AG10803 (cell line): ENCODE measurements around the gene COQ10A.

ENCODE experiments used
- DNase-seq: peaks from one replicate; pipeline ENCODE4 v3.0.0; 2010; ENCODE audit warnings: low read depth
- H3K4me3 ChIP-seq: 2 replicates; pipeline ENCODE4 v1.5.1; 2011; ENCODE audit warnings: mild to moderate bottlenecking, low read length, control low read depth
- TF ChIP-seq, protein P1 (sequence below): conservative IDR thresholded peaks from 2 replicates; pipeline ENCODE4 v1.5.1; 2011; ENCODE audit warnings: mild to moderate bottlenecking, low read length, control low read depth, inconsistent platforms

Gene COQ10A

DNA sequence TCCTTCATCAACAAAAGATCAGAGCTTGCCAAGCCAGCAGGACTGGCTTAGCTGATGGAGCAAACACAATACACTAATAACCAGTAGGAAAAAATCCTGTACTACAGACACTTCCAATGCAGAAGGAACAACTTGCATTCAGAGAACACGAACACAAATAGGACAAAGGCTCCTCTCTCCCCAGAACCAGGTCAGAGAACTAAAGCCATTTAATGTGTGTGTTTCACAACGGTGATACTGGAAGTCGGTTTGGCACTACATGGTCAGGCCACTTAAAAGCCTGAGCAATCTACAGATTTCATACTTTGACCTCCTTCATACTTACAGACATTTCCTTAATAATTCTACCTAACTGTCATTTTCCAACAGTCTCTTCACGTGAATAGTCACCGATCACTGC is 27.1 kb downstream of the COQ10A start:
- no peak for DNase-seq
- TF ChIP-seq, protein P1, sequence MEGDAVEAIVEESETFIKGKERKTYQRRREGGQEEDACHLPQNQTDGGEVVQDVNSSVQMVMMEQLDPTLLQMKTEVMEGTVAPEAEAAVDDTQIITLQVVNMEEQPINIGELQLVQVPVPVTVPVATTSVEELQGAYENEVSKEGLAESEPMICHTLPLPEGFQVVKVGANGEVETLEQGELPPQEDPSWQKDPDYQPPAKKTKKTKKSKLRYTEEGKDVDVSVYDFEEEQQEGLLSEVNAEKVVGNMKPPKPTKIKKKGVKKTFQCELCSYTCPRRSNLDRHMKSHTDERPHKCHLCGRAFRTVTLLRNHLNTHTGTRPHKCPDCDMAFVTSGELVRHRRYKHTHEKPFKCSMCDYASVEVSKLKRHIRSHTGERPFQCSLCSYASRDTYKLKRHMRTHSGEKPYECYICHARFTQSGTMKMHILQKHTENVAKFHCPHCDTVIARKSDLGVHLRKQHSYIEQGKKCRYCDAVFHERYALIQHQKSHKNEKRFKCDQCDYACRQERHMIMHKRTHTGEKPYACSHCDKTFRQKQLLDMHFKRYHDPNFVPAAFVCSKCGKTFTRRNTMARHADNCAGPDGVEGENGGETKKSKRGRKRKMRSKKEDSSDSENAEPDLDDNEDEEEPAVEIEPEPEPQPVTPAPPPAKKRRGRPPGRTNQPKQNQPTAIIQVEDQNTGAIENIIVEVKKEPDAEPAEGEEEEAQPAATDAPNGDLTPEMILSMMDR = no peak
- no peak overlapping the region for H3K4me3 ChIP-seq

DNA sequence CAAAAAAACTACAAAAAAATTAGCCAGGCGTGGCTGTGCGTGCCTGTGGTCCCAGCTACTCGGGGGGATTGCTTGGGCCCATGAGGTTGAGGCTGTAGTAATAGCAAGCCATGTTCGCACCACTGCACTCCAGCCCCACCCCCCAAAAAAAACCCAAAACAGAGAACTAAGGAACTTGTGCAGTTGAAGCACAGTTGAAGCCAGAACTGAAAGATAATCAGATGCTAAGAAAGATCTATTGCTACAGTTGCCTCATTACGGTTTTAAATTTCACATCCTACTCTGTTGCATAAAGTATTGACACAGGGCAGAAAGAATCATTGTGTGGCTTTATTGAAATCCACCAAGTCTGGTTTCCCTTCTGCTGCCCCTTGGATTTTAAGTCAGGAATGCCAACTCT is 29.6 kb downstream of the COQ10A start:
- no peak overlapping the region for H3K4me3 ChIP-seq
- DNase-seq = no peak
- TF ChIP-seq, protein P1 = no peak

DNA sequence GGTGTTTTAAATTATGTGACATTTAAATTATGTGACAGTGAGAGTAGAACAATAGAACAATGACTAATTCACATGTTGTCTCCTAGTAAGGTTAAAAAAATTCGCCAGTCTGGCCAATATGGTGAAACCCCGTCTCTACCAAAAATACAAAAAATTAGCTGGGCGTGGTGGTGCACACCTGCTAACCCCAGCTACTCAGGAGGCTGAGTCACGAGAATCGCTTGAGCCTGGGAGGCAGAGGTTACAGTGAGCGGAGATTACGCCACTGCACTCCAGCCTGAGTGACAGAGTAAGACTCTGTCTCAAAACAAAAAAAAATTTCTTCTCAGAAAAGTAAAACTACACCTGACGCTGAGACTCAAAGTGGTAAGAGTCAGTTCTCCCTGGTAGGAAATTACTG is 30.7 kb downstream of the COQ10A start:
- TF ChIP-seq, protein P1 = no peak
- DNase-seq = no peak
- H3K4me3 ChIP-seq = no peak overlapping the region

DNA sequence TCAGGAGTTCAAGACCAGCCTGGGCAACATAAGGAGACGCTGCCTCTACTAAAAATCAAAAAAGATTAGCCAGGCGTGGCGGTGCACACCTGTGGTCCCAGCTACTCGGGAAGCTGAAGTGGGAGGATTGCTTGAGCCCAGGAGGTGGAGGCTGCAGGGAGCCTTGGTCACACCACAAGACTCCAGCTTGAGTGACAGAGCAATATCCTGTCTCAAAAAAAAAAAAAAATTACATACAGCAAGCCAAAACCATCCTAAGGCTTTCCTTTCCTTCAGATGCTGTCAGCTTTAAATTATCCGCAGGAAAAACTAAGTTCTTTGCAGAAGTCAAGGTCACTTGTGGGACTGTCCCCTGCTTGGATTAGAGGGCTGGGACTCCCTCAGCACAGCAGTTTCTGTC is 32.1 kb downstream of the COQ10A start:
- TF ChIP-seq, protein P1 = no peak
- H3K4me3 ChIP-seq = peak overlapping the region; percentile 74
- DNase-seq = no peak

DNA sequence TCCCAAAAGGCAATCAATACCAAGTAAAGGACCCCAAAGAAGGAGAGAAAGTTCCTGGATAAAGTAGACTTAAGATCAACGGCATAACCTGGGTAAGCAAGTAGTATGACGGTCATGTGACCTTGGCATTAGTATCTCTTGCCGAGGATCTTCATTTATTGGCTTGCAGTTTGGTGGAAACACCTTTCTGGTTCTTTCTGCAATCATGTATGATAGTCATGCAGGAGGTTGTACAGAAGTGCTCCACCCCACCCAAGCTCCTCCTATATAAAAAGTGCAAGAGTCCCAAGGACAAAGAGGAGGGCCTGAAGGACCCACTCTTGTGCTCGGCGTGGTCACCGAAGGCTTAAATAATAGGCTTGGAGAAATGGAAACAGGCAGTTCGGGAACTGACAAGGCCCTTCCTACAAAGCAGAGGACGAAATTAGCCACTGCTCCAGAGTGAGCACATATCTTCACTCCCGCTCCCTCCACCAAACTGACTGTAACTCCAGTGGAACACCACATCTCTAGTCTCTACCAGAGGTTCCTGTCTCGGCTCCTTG is 32.6 kb downstream of the COQ10A start:
- peak overlapping the region; percentile 74 for H3K4me3 ChIP-seq
- TF ChIP-seq, protein P1 = no peak
- no peak for DNase-seq

DNA sequence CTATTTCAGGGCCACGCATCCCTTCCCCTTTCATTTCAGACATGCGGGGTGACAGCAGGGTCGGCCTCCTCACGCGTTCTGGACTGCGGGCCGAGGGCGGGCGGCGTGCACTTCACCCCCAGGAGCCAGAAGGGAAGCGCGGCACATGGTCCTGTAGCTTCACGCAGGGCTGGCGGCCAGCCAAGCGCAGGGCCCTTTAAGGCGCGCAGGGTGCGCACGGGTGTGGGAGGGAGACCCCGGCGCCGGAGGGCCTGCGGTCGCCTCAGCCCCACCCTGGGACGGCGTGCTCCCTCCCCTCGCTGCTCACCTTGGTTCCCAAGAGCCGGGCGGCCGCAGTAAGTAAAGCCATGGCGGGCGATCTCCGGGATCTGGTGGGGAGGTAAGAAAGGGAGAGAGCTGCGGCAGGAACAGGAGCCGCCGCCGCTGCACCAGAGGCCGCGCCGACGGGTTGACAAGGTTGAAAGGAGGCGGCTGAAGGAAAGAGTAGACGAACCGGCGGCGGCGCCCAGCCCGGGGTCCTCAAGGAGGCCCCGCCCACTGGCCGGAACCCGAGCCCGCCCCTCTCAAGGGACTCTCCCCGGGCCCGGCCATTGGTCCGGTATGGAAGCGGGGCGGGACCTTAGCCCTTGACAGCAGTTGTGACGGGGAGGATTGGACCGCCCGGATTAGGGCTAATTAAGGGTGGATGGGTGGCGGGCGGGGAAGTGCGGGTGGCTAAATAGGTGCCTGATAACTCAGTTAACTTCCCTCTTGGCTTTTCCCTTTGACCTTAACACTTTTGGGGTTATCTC is 33.3 kb downstream of the COQ10A start, which contains the start of gene CS:
CS (minus strand) TSS at position 478 of the 791 bp plus-strand sequence; CDS start at position 349, 129 bp downstream.
- TF ChIP-seq, protein P1 = no peak
- peak; percentile 97 for DNase-seq
- peak within 1 kb of the TSS; percentile 74 for H3K4me3 ChIP-seq
